ENCODE data around the gene TBC1D8. TPM values are rescaled to one million over a fixed set of nuclear protein-coding genes. Genes with fewer than 3 reads are reported as not detected.

TBC1D8 gene
- total and polyA plus RNA-seq, 2 of the 13 experiments (the other 11 are each of a cell fraction or from before 2014, with no cell fraction given): 45.1 to 95.4 TPM

GRCh38 chr2:101106453-101107181 is 44.6 kb downstream of the TBC1D8 start (continued):
- TF ChIP-seq ZNF800 (CRISPR knock-in tag; IDR thresholded peaks at IDR 0.05) (no peak), RAD51 (IDR thresholded peaks at IDR 0.05; ENCODE audit: borderline replicate concordance) (peak; percentile 86), GMEB2 (CRISPR knock-in tag; IDR thresholded peaks at IDR 0.05; ENCODE audit: low read depth) (no peak), JUNB (CRISPR knock-in tag; IDR thresholded peaks at IDR 0.05; ENCODE audit: borderline replicate concordance) (no peak), ZFYVE20 (CRISPR knock-in tag; IDR thresholded peaks at IDR 0.05; ENCODE audit: borderline replicate concordance, low read depth) (no peak), ZNF367 (CRISPR knock-in tag; IDR thresholded peaks at IDR 0.05; ENCODE audit: borderline replicate concordance) (no peak), NFE2L2 (IDR thresholded peaks at IDR 0.05; ENCODE audit: low read length) (no peak), NR2C2 (CRISPR knock-in tag; IDR thresholded peaks at IDR 0.05; ENCODE audit: borderline replicate concordance) (peak; percentile 97), ZNF792 (CRISPR knock-in tag; IDR thresholded peaks at IDR 0.05) (peak; percentile 92), ARID4A (CRISPR knock-in tag; IDR thresholded peaks at IDR 0.05; ENCODE audit: borderline replicate concordance) (peak; percentile 80; the same call in 1 of the 2 replicates), ARID5B (CRISPR knock-in tag; IDR thresholded peaks at IDR 0.05) (peak; percentile 98), ZNF737 (CRISPR knock-in tag; IDR thresholded peaks at IDR 0.05; ENCODE audit: borderline replicate concordance) (no peak; the same call in 1 of the 2 replicates), GATA4 (IDR thresholded peaks at IDR 0.05; ENCODE audit: borderline replicate concordance, low read depth) (no peak), NFIC (IDR thresholded peaks at IDR 0.05; ENCODE audit: low read length) (peak; percentile 53; the same call in 1 of the 2 replicates), ATF1 (CRISPR knock-in tag; IDR thresholded peaks at IDR 0.05) (no peak; the same call in 1 of the 2 replicates), ZNF567 (CRISPR knock-in tag; IDR thresholded peaks at IDR 0.05; ENCODE audit: borderline replicate concordance) (0 out of 2 replicates have a peak, but pooled peaks have one; percentile 64), SP2 (CRISPR knock-in tag; IDR thresholded peaks at IDR 0.05) (no peak), ZNF562 (CRISPR knock-in tag; IDR thresholded peaks at IDR 0.05; ENCODE audit: borderline replicate concordance) (no peak)

Measured in HepG2 (cell line).